Thyroid gland (tissue), 4 donors: ENCODE measurements around the gene LHB.
A peak's percentile ranks its signal among the peaks of the same experiment; 100 is the strongest.

Experiments
- POLR2A ChIP-seq, 2 donors: fragments of 450-650 bp; IDR thresholded peaks; one replicate each; pipeline ENCODE4 v1.6.1; 2017; ENCODE audit warnings: antibody characterized with exemption in 2 of 2, mild to moderate bottlenecking in 2 of 2, moderate library complexity in 1 of 2
- TF ChIP-seq, protein P1 (sequence below), 6 experiments: fragments of 200-600 bp in 3 of 6; fragments of 450-650 bp in 3 of 6; sonication (generic) in 3 of 6; IDR thresholded peaks; one replicate each; pipeline ENCODE4 v1.5.1; 2016 to 2019; ENCODE audit warnings: antibody characterized with exemption in 6 of 6, mild to moderate bottlenecking in 2 of 6, inconsistent platforms in 1 of 6, moderate library complexity in 1 of 6

DNA sequence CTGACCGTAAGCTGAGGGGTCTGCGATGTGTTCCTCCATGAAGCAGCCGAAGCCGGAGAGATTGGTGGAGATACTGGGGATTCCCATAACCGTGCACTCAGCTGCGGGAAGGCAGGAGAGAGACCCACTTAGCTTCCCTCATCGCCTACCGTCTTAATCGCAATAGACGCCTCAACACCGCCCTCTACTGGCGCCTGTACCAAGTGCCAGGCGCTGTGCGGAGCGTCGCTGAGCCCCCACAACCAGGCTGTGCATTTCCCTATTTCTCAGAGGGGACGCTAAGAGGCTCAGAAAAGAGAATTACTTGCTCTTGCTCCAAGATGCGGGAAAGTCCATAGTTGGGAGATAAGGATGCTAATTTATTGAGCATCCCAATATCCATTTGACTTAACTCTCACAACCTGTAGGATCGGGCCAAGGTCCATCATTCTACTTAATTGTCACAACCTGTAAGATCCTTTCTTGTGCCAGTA is 45.9 kb downstream of the LHB start:
- no peak for TF ChIP-seq POLR2A (IDR thresholded peaks at IDR 0.05)
- TF ChIP-seq, protein P1, sequence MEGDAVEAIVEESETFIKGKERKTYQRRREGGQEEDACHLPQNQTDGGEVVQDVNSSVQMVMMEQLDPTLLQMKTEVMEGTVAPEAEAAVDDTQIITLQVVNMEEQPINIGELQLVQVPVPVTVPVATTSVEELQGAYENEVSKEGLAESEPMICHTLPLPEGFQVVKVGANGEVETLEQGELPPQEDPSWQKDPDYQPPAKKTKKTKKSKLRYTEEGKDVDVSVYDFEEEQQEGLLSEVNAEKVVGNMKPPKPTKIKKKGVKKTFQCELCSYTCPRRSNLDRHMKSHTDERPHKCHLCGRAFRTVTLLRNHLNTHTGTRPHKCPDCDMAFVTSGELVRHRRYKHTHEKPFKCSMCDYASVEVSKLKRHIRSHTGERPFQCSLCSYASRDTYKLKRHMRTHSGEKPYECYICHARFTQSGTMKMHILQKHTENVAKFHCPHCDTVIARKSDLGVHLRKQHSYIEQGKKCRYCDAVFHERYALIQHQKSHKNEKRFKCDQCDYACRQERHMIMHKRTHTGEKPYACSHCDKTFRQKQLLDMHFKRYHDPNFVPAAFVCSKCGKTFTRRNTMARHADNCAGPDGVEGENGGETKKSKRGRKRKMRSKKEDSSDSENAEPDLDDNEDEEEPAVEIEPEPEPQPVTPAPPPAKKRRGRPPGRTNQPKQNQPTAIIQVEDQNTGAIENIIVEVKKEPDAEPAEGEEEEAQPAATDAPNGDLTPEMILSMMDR (IDR thresholded peaks at IDR 0.05), result peak; percentile 57 to 94 (median 72)
